C4-2B (cell line): ENCODE measurements around the gene NUDT22.

Experiments
- H3K27ac ChIP-seq: fragments of 450-650 bp; 2 replicates; pipeline ENCODE4 v1.5.1; 2017
- CTCF ChIP-seq: fragments of 450-650 bp; conservative IDR thresholded peaks from 2 replicates; pipeline ENCODE4 v1.5.1; 2017; ENCODE audit warnings: mild to moderate bottlenecking
- ZFX ChIP-seq: fragments of 450-650 bp; IDR thresholded peaks from 2 replicates; pipeline ENCODE4 v1.6.1; 2017

NUDT22 gene

GRCh38 chr11:64183890-64184289 lies 42.2 kb upstream of the NUDT22 start:
- no peak for TF ChIP-seq ZFX
- TF ChIP-seq CTCF: no peak
- no peak overlapping the region for H3K27ac ChIP-seq

DNA sequence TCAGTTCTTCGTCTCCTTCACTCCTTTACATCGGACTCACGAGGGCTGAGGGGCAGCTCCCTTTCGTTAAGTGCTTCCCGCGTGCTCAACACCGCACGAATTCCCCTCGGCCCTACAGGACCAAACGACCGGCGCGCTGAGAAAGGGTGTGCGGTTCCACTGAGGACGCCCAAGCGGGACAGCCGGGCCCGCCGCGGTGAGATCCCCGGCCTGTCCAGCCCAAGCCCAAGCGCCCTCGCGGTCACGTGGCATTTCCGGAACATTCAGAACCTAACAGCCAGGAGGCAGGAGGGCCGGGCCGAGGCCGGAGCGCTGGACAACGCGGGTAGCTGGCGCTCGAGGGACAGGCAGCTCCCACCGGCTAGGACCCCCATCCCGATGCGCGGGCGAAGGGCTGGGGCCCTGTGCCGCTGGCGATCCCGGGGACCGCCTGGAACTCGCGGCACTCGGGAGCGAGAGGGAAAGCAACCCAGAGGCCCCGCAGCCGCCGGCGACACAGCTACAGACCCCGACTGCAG lies 40.8 kb upstream of the NUDT22 start:
- no peak overlapping the region; the same call in 1 of the 2 replicates for H3K27ac ChIP-seq
- peak; percentile 89; the same call in 1 of the 2 replicates for TF ChIP-seq ZFX
- TF ChIP-seq CTCF: no peak

- TF ChIP-seq ZFX: no peak
- no peak; the same call in 1 of the 2 replicates for TF ChIP-seq CTCF
- no peak within 1 kb of the TSS; the same call in 1 of the 2 replicates for H3K27ac ChIP-seq
Observed at GRCh38 chr11:64185693-64186491, 40.2 kb upstream of the NUDT22 start, which contains the start of gene STIP1. TSS of gene STIP1 (plus strand) at chr11:64186171. CDS start at chr11:64186262, 91 bp downstream.

DNA sequence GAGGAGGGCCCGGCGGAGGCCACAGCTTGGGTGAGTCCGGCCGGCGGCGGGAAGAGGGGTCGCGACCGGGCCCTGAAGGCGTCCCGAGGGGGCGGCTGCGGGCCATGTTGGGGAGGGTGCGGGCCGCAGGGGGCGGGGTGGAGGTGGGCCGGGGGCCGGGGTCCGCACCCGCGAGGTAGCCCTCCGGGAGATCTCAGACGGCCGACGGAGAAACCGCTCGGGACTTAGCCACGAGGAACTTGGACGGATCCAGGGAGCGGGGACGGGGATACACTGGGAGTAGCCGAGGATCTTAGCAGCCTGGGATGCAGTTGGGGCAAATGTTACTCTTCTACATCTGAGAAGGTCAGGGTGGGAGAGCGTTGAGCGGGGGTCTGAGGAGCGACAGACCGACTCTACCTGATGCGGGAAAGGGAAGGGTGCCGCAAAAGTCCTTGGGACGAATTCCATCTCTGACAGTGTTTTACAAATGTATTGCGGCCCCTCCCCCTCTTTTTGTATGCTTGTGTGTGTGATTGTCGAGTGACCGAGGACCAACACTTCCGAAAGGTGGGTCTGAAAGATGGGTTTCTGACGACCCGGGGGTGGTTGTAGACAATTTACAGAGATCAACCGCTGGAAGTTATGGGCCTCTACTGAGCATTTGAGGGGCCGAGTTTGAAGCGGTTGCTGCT lies 39.4 kb upstream of the NUDT22 start:
- no peak for TF ChIP-seq CTCF
- peak; percentile 58; the same call in 1 of the 2 replicates for TF ChIP-seq ZFX
- H3K27ac ChIP-seq: no peak overlapping the region

DNA sequence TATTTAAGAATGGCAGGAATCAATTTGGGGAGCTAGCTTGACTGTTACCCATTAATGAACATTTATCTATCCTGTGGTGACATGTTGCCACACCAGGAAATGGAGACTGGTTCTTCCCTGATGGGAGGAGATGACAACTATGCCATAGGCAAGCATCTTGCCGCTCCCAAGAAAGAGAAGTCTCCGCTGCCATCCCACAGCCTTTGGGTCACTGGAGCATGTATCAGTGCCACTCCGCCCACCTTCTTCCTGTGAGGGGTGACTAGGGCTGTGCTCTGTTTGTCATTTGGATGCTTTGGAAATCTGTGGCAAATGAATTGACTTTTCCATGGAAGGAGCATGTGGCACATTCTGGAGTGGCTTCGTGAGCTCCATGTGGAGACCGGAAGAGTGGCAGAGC lies 33.6 kb upstream of the NUDT22 start:
- TF ChIP-seq CTCF: no peak
- no peak for TF ChIP-seq ZFX
- H3K27ac ChIP-seq: no peak overlapping the region

DNA sequence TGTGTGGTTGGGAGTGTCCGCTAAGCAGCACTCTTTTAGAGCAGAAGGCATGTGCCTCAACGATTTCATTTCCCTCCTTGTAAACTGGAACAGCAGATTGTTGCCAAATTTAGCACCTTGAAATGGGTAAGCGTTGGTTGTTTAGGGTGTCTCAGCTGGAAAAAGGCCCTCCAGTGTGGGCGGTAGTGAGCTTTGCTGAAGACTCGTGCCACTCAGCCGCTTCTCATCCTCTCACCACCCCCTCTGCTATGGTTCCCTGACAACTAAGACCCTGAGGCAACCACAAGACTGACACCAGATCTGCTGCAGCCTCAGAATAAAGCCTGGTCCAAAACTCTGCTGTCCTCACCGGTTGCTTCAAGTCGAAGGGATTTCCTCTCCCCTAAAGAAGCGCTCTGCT lies 29.4 kb upstream of the NUDT22 start:
- no peak overlapping the region for H3K27ac ChIP-seq
- TF ChIP-seq ZFX (no peak), CTCF (no peak)

GRCh38 chr11:64198511-64198910 lies 27.6 kb upstream of the NUDT22 start:
- no peak for TF ChIP-seq CTCF
- TF ChIP-seq ZFX: no peak
- no peak overlapping the region for H3K27ac ChIP-seq
